ENCODE data around the gene TMEM147.
A peak's percentile ranks its signal among the peaks of the same experiment; 100 is the strongest.

The TMEM147 gene

DNA sequence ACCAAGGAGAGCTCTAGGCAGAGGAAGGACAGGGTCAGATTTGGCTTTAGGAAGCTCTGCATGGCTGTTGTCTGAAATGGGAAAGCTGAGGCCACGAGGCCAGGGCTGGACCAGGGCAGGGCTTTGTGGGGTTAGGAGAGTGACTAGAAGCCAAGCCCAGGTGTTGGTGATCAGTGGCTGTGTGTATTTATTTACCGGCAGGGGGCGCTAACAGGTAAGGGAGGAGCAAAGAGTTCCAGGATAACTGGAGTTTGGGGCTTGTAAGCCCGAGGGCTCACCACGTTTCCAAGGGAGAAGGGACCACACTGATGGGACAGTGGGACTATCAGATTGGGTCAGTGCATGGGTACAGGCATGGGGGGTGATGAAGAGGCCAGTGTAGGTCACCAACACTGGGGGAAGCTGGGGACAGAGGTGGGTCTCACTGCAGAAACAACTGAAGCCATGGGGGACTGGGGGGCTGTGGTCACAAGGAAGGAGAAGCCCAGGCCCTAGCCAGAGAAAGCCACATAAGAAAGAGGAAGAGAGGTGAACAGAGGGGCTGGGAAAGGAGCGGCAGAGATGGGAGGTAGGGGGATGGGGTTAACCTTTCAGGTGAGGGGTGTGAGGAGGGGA is 3.9 kb downstream of the TMEM147 start:
- DNase-seq (ENCODE audit: low read depth), result peak; percentile 34

GRCh38 chr19:35549879-35550523 is 4.6 kb downstream of the TMEM147 start:
- DNase-seq (ENCODE audit: low read depth), result no peak

- no peak for DNase-seq (ENCODE audit: low read depth)
Observed at GRCh38 chr19:35551091-35551810, 5.8 kb downstream of the TMEM147 start.

DNA sequence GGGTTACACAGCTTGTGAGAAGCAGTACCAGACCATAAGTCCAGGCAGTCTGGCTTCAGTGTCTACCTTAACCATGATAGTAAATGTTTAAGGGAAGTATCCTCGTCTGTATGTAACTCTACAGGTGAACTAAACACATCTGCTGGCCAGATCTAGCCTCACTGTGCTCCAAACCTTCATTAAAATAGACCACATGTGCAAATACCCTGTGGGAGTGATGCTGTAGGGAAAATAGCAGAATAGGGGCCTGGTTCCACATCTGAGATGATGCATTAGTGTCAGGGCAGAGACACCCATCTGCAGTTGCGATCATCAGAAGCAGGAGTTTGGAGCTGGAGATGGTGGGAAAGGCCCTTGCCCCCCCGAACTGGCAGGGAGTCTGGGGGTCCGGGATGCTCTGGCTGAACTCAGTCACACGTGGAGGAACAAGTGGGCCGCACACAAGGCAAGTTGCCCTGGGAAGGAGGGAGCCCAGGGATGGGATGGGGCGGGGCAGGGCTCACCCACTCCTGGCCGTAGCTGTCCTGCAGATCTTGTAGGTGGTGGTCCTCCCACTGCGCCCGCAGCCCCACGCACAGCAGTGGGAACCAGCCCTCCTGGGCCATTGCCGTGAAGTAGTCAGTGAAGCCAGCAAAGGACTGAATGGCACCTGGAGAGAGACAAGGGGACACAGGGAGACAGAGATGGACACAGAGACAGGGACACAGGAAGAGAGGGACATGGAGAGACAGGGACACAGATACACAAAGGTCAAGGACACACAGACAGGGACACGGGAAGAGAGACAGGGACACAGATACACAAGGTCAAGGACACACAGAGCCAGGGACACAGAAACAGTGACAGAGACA is 7.3 kb downstream of the TMEM147 start:
- no peak for DNase-seq (ENCODE audit: low read depth)

GRCh38 chr19:35553385-35554000 is 8.1 kb downstream of the TMEM147 start:
- DNase-seq (ENCODE audit: low read depth), result no peak

- DNase-seq (ENCODE audit: low read depth), result no peak
Observed at GRCh38 chr19:35554076-35554475, 8.7 kb downstream of the TMEM147 start.

- DNase-seq (ENCODE audit: low read depth), result no peak
Observed at GRCh38 chr19:35555301-35556005, 10.0 kb downstream of the TMEM147 start.

- no peak for DNase-seq (ENCODE audit: low read depth)
Observed at GRCh38 chr19:35556025-35556590, 10.7 kb downstream of the TMEM147 start.

DNA sequence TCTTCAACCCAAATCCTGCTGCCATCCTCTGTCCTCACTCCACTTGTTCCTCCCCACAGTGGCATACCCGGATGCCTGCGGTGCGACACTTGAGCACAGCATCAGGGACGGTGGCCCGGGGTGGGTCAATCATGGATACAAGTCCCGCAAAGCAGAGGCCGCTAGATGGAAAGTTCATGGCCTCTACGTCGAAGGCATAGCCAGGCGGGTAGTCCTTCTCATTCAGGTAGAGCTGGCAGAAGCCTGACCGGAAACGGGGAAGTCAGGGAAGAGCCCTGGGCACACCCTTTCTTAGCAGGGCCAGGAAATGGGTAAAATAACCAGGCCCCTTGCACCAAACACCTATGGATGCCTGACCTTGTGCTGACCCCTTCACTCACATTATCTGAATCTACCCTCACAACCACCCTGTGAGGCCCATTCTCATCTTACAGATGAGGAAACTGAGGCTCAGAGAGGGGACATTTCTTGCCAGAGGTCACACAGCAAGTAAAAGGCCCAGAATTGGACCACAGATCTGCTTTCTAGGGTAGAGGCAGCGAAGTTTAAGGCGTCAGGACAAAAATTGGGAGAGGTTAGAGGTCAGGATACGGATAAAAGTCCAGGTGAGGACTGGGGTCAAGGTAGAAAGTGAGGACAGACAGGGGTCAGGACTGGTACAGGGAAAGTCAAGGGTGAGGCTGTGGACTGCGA is 11.6 kb downstream of the TMEM147 start:
- DNase-seq (ENCODE audit: low read depth), result no peak

DNA sequence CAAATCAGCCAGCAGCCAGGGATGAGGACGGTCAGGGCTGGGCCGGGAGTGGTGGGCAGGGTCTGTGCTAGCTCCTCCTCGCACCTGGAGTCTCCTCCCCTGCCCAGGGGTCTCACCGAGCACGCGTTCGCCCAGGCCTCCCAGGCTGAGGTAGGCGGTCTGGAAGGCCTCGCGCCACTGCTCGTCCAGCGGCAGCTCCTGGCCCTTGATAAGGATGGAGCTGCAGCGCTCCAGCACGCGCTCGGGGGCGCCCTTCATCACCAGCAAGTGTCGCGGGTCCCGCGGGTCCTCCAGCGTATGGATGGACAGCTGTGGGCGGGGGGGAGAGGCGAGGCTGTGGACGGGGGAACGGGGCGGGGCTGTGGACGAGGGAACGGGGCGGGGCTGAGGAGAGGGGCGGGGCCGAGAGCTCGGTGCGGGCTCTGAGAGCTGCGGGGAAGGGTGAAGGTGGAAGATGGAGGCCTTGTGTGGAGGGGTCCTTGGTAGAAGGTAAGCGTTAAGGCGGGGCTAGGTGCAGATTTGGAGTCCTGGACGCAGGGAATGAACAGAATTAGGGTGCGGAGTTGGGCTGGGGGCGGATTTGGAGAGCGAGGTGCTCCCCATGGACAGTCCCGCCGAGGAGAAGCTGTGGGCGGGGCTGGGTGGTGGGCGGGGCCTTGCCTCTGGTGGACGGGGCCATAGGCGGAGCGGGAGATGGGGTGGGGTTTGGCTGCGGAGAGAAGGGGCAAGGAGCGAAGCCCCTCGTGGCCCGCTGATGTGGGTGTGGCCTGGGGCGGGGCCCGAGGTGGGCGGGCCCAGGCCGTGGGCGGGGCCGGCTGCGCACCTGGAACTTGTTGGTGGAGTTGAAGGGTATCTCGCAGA is 12.3 kb downstream of the TMEM147 start:
- DNase-seq (ENCODE audit: low read depth), result peak; percentile 32

DNA sequence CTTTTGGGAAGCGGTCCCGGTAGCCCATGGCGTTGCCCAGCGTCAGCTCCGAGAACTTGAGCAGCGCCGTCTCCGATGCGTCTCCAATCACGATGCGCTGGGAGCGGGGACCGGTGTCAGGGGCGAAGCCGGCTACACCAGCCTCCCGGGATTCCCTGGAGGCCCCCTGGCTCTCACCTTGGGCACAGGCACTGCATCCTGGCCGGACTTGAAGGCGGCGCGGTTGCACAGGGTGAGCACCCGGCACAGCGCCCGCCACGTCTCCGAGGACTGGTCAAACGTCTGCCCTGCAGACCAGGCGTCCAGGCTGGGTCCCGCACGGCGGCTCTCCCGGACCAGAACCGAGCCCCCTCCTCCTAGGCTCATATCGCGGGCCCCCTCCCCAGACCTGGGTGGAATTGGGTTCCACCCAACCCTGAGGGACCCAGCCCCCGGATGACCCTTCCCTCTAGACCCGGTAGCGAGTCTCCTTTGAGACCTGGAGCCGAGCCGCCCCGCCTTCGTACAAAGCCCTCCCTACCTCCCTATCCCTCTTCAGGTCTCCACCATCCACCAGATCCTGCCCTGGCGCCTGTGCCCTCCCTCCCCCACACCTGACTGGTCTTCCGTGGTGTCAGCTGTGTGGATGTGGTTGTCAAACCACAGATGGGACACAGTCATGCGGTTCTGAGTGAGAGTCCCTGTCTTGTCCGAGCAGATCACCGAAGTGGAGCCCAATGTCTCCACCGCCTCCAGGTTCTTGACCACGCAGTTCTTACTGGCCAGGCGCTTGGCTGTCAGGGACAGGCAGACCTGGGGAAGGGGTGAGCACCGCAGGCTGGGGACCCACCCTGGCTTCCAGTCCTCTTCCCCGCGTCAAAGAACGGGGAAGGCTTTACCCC is 13.2 kb downstream of the TMEM147 start:
- no peak for DNase-seq (ENCODE audit: low read depth)

DNA sequence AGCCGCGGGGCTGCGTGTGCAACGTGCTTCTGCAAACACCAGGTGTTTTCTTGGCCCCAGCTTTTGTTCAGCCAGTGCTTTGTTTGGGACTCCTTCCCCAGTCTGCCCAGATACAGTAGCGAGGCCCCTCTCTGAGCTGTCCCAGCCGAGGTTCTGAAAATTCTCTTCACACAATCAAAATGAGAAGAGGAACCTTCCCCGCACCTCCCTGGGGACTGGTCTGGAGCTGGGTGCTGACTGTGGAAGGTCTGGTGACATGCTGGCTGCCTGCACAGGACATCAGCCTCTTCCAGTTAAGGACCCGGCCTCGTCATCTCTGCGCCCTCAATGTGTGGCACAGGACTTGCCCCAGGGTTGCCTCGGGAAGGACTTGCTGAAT is 13.8 kb downstream of the TMEM147 start:
- DNase-seq (ENCODE audit: low read depth), result no peak

- no peak for DNase-seq (ENCODE audit: low read depth)
Observed at GRCh38 chr19:35559781-35560180, 14.4 kb downstream of the TMEM147 start.

GRCh38 chr19:35560271-35560670 is 14.8 kb downstream of the TMEM147 start:
- DNase-seq (ENCODE audit: low read depth), result no peak

DNA sequence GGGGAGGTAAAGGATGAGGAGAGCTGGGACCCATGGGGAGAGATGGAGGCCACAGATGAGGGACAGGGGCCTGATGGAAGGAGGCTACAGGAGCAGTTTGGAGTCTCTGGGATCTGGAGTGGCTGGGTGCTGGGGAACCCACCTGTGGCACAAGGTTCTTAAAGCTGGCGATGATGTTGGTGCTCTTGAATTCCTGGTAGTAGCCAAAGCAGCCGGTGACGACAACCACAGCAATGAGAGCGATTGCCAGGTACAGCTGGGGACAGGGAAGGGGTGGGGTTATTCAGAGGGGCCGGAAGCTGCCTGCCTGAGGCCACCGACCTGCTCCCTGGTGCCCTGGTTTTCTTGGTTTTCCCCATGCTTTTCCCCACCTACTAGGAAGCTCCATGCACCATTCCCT is 15.3 kb downstream of the TMEM147 start:
- no peak for DNase-seq (ENCODE audit: low read depth)

DNA sequence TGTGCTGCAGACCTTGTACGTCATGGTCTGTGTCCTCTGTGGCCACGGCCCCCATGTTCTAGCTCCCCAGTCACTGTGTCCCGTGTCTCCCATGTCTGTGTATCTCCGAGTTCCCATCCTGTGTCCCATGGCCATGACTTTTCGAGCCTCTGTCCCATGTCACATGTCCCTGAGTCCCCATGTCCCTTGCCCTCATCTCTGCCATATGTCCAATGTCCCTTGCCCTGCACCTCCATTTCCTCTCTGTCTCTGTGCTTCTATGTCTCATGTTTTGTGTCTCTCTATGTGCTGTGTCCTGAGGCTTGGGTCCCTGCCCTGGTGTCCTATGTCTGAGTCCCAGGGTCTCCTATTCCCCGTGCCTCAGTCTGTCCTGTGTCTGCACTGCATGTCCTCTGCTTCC is 16.0 kb downstream of the TMEM147 start:
- no peak for DNase-seq (ENCODE audit: low read depth)

- DNase-seq (ENCODE audit: low read depth), result no peak
Observed at GRCh38 chr19:35562336-35562735, 16.9 kb downstream of the TMEM147 start.

GRCh38 chr19:35562776-35563175 is 17.4 kb downstream of the TMEM147 start:
- no peak for DNase-seq (ENCODE audit: low read depth)
